B cell (primary cell): ENCODE data around the gene ALG3.

Experiments used
- EZH2 ChIP-seq: IDR thresholded peaks from 2 replicates; pipeline ENCODE4 v1.6.1; 2012; ENCODE audit warnings: borderline replicate concordance, low read depth, mild to moderate bottlenecking, moderate library complexity, low read length; ENCODE audit not compliant: insufficient read depth, poor library complexity, severe bottlenecking
- TF ChIP-seq, protein P1 (sequence below): fragments of 200-600 bp; IDR thresholded peaks from one replicate; pipeline ENCODE4 v1.8.0; 2022; ENCODE audit warnings: antibody characterized with exemption, mild to moderate bottlenecking

DNA sequence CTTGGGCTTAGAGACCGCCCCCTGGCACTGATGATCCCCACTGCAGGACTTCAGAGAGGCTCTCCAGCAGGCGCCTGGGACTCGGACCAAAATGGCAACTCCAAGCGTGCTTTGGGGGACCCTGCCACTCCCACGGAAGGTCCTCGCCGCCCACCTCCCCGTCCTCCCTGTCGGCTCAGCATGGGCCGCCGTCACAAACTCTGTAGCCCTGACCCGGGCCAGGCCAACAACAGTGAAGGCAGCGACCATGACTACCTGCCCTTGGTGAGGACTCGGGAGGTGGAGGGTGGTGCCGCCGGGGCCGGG lies 7.7 kb downstream of the ALG3 start:
- TF ChIP-seq, protein P1, sequence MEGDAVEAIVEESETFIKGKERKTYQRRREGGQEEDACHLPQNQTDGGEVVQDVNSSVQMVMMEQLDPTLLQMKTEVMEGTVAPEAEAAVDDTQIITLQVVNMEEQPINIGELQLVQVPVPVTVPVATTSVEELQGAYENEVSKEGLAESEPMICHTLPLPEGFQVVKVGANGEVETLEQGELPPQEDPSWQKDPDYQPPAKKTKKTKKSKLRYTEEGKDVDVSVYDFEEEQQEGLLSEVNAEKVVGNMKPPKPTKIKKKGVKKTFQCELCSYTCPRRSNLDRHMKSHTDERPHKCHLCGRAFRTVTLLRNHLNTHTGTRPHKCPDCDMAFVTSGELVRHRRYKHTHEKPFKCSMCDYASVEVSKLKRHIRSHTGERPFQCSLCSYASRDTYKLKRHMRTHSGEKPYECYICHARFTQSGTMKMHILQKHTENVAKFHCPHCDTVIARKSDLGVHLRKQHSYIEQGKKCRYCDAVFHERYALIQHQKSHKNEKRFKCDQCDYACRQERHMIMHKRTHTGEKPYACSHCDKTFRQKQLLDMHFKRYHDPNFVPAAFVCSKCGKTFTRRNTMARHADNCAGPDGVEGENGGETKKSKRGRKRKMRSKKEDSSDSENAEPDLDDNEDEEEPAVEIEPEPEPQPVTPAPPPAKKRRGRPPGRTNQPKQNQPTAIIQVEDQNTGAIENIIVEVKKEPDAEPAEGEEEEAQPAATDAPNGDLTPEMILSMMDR = no peak
- no peak for TF ChIP-seq EZH2
